ENCODE results near the gene SERPINE2.
A peak's percentile ranks its signal among the peaks of the same experiment; 100 is the strongest.

The SERPINE2 gene

GRCh38 chr2:224042191-224042696 lies 3.2 kb upstream of the SERPINE2 start:
- no peak for DNase-seq

- DNase-seq = no peak
These were observed 2.5 kb upstream of the SERPINE2 start for GRCh38 chr2:224041554-224041953.

GRCh38 chr2:224040753-224041152 lies 1.7 kb upstream of the SERPINE2 start:
- DNase-seq = no peak

- no peak for DNase-seq
These were observed 819 bp upstream of the SERPINE2 start for GRCh38 chr2:224039770-224040440.

GRCh38 chr2:224038830-224039079 lies 331 bp downstream of the SERPINE2 start:
- no peak for DNase-seq

- DNase-seq = peak; percentile 18 to 43
These were observed 847 bp downstream of the SERPINE2 start for GRCh38 chr2:224038049-224038829.

- DNase-seq = no peak
These were observed 2.2 kb downstream of the SERPINE2 start for GRCh38 chr2:224036731-224037361.

- DNase-seq = no peak
These were observed 5.1 kb downstream of the SERPINE2 start for GRCh38 chr2:224034017-224034416.

GRCh38 chr2:224033601-224034000 lies 5.5 kb downstream of the SERPINE2 start:
- no peak for DNase-seq

GRCh38 chr2:224032283-224032682 lies 6.8 kb downstream of the SERPINE2 start:
- no peak for DNase-seq

GRCh38 chr2:224031358-224031970 lies 7.6 kb downstream of the SERPINE2 start:
- no peak for DNase-seq

GRCh38 chr2:224030786-224031185 lies 8.3 kb downstream of the SERPINE2 start:
- no peak for DNase-seq

GRCh38 chr2:224029876-224030275 lies 9.2 kb downstream of the SERPINE2 start:
- DNase-seq = no peak

GRCh38 chr2:224027931-224028330 lies 11.2 kb downstream of the SERPINE2 start:
- no peak for DNase-seq

GRCh38 chr2:224027070-224027469 lies 12.0 kb downstream of the SERPINE2 start:
- no peak for DNase-seq

- DNase-seq = peak; percentile 19 to 44
These were observed 13.2 kb downstream of the SERPINE2 start for GRCh38 chr2:224025874-224026273.

- no peak for DNase-seq
These were observed 14.8 kb downstream of the SERPINE2 start for GRCh38 chr2:224024270-224024669.

GRCh38 chr2:224023188-224023587 lies 15.9 kb downstream of the SERPINE2 start:
- DNase-seq = no peak

GRCh38 chr2:224022486-224022885 lies 16.6 kb downstream of the SERPINE2 start:
- DNase-seq = no peak

- DNase-seq = no peak
These were observed 18.6 kb downstream of the SERPINE2 start for GRCh38 chr2:224020523-224020922.

GRCh38 chr2:224017957-224018356 lies 21.1 kb downstream of the SERPINE2 start:
- no peak for DNase-seq

GRCh38 chr2:224016963-224017362 lies 22.1 kb downstream of the SERPINE2 start:
- no peak for DNase-seq

GRCh38 chr2:224014336-224014735 lies 24.8 kb downstream of the SERPINE2 start:
- DNase-seq = no peak

- DNase-seq = no peak
These were observed 27.2 kb downstream of the SERPINE2 start for GRCh38 chr2:224011837-224012236.
